Fibroblast of mammary gland (primary cell): ENCODE measurements around the gene ARHGEF1.
A peak's percentile ranks its signal among the peaks of the same experiment; 100 is the strongest.

Experiments used
- DNase-seq: peaks from one replicate; pipeline ENCODE4 v3.0.0-alpha.2; 2010; ENCODE audit warnings: low read depth
- H3K4me3 ChIP-seq: 2 replicates; pipeline ENCODE4 v1.5.1; 2011; ENCODE audit warnings: low read depth, mild to moderate bottlenecking, low read length, moderate library complexity; ENCODE audit not compliant: control insufficient read depth
- TF ChIP-seq, protein P1 (sequence below): conservative IDR thresholded peaks from 2 replicates; pipeline ENCODE4 v1.5.1; 2011; ENCODE audit warnings: low read depth, low read length, inconsistent platforms; ENCODE audit not compliant: control insufficient read depth, insufficient read depth

The ARHGEF1 gene

GRCh38 chr19:41892173-41892902 lies 9.4 kb downstream of the ARHGEF1 start:
- no peak for DNase-seq
- H3K4me3 ChIP-seq = no peak overlapping the region
- TF ChIP-seq, protein P1, sequence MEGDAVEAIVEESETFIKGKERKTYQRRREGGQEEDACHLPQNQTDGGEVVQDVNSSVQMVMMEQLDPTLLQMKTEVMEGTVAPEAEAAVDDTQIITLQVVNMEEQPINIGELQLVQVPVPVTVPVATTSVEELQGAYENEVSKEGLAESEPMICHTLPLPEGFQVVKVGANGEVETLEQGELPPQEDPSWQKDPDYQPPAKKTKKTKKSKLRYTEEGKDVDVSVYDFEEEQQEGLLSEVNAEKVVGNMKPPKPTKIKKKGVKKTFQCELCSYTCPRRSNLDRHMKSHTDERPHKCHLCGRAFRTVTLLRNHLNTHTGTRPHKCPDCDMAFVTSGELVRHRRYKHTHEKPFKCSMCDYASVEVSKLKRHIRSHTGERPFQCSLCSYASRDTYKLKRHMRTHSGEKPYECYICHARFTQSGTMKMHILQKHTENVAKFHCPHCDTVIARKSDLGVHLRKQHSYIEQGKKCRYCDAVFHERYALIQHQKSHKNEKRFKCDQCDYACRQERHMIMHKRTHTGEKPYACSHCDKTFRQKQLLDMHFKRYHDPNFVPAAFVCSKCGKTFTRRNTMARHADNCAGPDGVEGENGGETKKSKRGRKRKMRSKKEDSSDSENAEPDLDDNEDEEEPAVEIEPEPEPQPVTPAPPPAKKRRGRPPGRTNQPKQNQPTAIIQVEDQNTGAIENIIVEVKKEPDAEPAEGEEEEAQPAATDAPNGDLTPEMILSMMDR = no peak

DNA sequence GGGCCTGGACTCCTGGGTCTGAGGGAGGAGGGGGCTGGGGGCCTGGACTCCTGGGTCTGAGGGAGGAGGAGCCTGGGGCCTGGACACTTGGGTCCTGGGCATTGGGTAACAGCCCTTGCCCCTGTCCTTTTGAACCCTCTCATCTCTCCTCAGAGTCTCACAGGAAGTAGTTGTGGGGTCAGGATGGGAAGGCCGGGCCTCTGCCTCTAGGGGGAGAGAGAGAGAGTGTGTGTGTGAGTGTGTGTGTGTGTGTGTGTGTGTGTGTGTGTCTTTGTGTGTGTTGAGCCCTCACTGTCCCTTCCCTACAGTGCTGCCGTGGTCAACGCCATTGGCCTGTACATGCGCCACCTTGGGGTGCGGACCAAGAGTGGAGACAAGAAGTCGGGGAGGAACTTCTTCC lies 10.9 kb downstream of the ARHGEF1 start:
- TF ChIP-seq, protein P1 = no peak
- no peak overlapping the region for H3K4me3 ChIP-seq
- peak; percentile 47 for DNase-seq

- no peak for DNase-seq
- no peak overlapping the region for H3K4me3 ChIP-seq
- TF ChIP-seq, protein P1 = no peak
These were observed 11.4 kb downstream of the ARHGEF1 start for GRCh38 chr19:41894350-41894749.

DNA sequence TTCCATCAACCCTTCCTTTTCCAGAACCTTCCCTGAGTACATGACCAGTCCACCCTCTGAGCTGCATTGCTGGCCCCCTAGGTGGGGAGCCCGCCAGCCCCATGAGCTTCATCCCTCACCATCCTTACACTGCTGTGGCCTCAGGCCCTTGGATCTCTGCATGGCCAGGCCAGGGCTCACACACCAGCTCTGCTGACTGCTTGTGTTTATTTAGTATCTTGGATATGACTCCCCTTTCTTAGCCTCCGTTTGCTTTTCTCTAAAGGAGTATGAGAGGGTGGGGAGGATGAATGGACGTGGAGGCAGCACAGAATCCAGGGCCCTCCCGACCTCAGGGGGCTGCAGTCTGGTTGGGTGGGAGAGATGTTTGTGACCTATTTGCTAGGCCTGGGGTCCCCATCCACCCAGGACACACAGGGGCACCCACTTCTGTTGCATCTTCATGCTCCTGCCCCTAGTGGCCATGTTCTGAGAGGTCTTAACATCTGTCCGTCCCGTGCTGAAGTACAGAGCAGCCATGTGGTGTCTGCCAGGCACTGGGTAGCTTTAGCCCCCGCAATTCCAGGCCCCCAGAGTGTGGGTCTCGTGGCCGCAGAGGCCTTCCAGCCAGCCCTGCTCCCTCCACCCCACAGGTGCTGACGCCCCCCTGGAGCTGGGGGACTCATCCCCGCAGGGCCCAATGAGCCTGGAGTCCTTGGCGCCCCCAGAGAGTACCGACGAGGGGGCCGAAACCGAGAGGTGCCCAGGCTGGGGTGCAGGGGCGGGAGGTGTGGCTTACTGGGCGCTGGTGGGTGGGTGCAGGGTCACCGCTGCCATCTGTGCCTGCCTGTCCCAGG lies 13.0 kb downstream of the ARHGEF1 start:
- no peak for DNase-seq

DNA sequence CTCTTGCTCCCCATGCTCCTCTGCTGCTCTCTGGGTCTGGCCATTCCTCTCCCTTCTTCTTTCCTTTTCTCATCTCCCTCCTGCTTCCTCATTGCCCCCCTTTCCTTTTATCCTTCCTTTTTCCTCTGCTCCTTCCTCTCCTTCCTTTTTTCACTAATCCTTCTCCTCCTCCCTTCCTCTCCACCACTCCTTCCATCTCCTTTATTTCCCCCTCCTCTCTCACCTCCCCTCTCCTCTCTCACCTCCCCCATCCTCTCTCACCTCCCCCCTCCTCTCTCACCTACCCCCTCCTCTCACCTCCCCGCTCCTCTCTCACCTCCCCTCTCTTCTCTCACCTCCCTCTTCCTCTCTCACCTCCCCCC lies 13.6 kb downstream of the ARHGEF1 start:
- no peak for DNase-seq
- no peak overlapping the region for H3K4me3 ChIP-seq
- TF ChIP-seq, protein P1 = no peak

More for the DNA sequence above, 13.0 kb downstream of the ARHGEF1 start:
- no peak overlapping the region for H3K4me3 ChIP-seq
- TF ChIP-seq, protein P1 = peak; percentile 26

DNA sequence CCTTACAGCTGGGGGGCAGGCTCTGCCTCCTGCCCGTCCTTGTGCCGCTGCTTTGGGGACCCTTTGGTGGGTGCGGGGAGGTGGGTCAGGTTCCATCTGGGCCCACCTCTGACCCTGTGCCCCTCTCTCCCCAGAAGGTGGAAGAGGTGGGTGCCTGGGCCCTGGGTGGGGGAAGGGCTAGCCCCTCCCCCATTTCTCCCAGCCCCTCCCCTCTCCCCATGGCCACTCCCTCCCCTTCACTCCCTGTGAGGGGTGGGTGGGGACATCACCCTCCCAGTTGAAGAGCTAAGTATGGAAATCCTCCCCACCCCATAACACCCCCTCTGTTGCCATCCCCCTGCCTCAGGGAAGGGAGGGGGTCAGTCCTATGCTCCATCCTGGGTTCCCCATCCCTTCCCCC lies 14.2 kb downstream of the ARHGEF1 start:
- no peak for DNase-seq
- TF ChIP-seq, protein P1 = no peak
- H3K4me3 ChIP-seq = no peak overlapping the region
